Neural cell (in vitro differentiated cells): ENCODE data around the gene NCOA3. TPM values are rescaled to one million over a fixed set of nuclear protein-coding genes. Genes with fewer than 3 reads are reported as not detected.

Source experiments
- H2AFZ ChIP-seq: fragments of 200-600, 300-800 bp; sonication (generic), shearing (Covaris generic); 2 replicates; pipeline ENCODE4 v1.6.0; 2014; ENCODE audit warnings: low read depth, mild to moderate bottlenecking, antibody characterized with exemption, low read length, moderate library complexity
- H3F3A ChIP-seq: fragments of 200-600 bp; shearing (Covaris generic); 2 replicates; pipeline ENCODE4 v1.6.1; 2016; ENCODE audit warnings: mild to moderate bottlenecking, moderate library complexity, mixed read lengths, antibody characterized with exemption, low read length; ENCODE audit not compliant: insufficient read depth, poor library complexity, severe bottlenecking
- H3K27ac ChIP-seq: fragments of 200-600, 300-800 bp; sonication (generic), shearing (Covaris generic); 2 replicates; pipeline ENCODE4 v1.5.1; 2014; ENCODE audit warnings: mild to moderate bottlenecking, low read length, moderate library complexity
- H3K27me3 ChIP-seq: fragments of 300-800, 200-600 bp; sonication (generic), shearing (Covaris generic); 2 replicates; pipeline ENCODE4 v1.6.0; 2014; ENCODE audit warnings: mild to moderate bottlenecking, low read depth, low read length, moderate library complexity; ENCODE audit not compliant: insufficient read depth
- H3K36me3 ChIP-seq: fragments of 300-800, 200-600 bp; sonication (generic), shearing (Covaris generic); 2 replicates; pipeline ENCODE4 v1.5.1; 2014; ENCODE audit warnings: mild to moderate bottlenecking, antibody characterized with exemption, low read length, moderate library complexity; ENCODE audit not compliant: insufficient read depth
- H3K4me2 ChIP-seq: fragments of 300-800, 200-600 bp; sonication (generic), shearing (Covaris generic); 2 replicates; pipeline ENCODE4 v1.6.0; 2014; ENCODE audit warnings: mild to moderate bottlenecking, low read length
- H3K4me3 ChIP-seq: fragments of 300-800, 200-600 bp; sonication (generic), shearing (Covaris generic); 2 replicates; pipeline ENCODE4 v1.5.1; 2014; ENCODE audit warnings: mild to moderate bottlenecking, low read length, moderate library complexity
- H3K79me2 ChIP-seq: fragments of 200-600 bp; shearing (Covaris generic); replicated peaks from 2 replicates; pipeline ENCODE4 v1.6.0; 2014; ENCODE audit warnings: mild to moderate bottlenecking, low read length, moderate library complexity; ENCODE audit not compliant: insufficient read depth
- H3K9ac ChIP-seq: fragments of 300-800, 200-600 bp; sonication (generic), shearing (Covaris generic); 2 replicates; pipeline ENCODE4 v1.6.1; 2016; ENCODE audit warnings: mild to moderate bottlenecking, low read length, mixed read lengths
- H3K9me2 ChIP-seq: fragments of 200-600 bp; shearing (Covaris generic); 2 replicates; pipeline ENCODE4 v1.6.1; 2016; ENCODE audit warnings: mild to moderate bottlenecking, low read length, mixed read lengths; ENCODE audit not compliant: insufficient read depth
- H3K9me3 ChIP-seq: fragments of 200-600, 300-800 bp; sonication (generic), shearing (Covaris generic); 2 replicates; pipeline ENCODE4 v1.6.1; 2016; ENCODE audit warnings: mild to moderate bottlenecking, mixed run types, low read length, moderate library complexity, mixed read lengths
- H4K20me1 ChIP-seq: fragments of 200-600 bp; shearing (Covaris generic); 2 replicates; pipeline ENCODE4 v1.6.1; 2016; ENCODE audit warnings: mild to moderate bottlenecking, mixed run types; ENCODE audit not compliant: insufficient read depth
- CTCF ChIP-seq: fragments of 450-650 bp; IDR thresholded peaks from 2 replicates; pipeline ENCODE4 v1.5.1; 2014; ENCODE audit warnings: antibody characterized with exemption, mild to moderate bottlenecking, moderate library complexity; ENCODE audit not compliant: poor library complexity, severe bottlenecking
- EP300 ChIP-seq: fragments of 450-650 bp; conservative IDR thresholded peaks from 2 replicates; pipeline ENCODE4 v1.6.1; 2014; ENCODE audit warnings: antibody characterized with exemption, mild to moderate bottlenecking, moderate library complexity; ENCODE audit not compliant: poor library complexity, severe bottlenecking
- EZH2 ChIP-seq: fragments of 200-600, 300-800 bp; shearing (Covaris generic), sonication (generic); IDR thresholded peaks from 2 replicates; pipeline ENCODE4 v1.6.1; 2014; ENCODE audit warnings: antibody characterized with exemption, low read length, borderline replicate concordance, mild to moderate bottlenecking; ENCODE audit not compliant: insufficient read depth, poor library complexity, severe bottlenecking
- MXI1 ChIP-seq: fragments of 450-650 bp; conservative IDR thresholded peaks from 2 replicates; pipeline ENCODE4 v1.6.1; 2014; ENCODE audit warnings: antibody characterized with exemption, mild to moderate bottlenecking; ENCODE audit not compliant: poor library complexity, severe bottlenecking
- POLR2AphosphoS5 ChIP-seq: IDR thresholded peaks from 2 replicates; pipeline ENCODE4 v1.6.1; 2012
- RAD21 ChIP-seq: fragments of 450-650 bp; conservative IDR thresholded peaks from 2 replicates; pipeline ENCODE4 v1.6.1; 2014; ENCODE audit warnings: antibody characterized with exemption, mild to moderate bottlenecking, moderate library complexity
- SMC3 ChIP-seq: fragments of 450-650 bp; conservative IDR thresholded peaks from 2 replicates; pipeline ENCODE4 v1.6.1; 2014; ENCODE audit warnings: antibody characterized with exemption, mild to moderate bottlenecking, moderate library complexity; ENCODE audit not compliant: poor library complexity
- TAF1 ChIP-seq: IDR thresholded peaks from 2 replicates; pipeline ENCODE4 v1.6.1; 2012; ENCODE audit warnings: low read depth
- polyA plus RNA-seq: library from polyadenylated mRNA; depleted of rRNA; stranded (reverse); fragments of >200 nt; gene quantifications from 2 replicates; pipeline ENCODE4 v1.2.3, GENCODE V29; 2014
- TF ChIP-seq, protein P1 (sequence below): IDR thresholded peaks from 2 replicates; pipeline ENCODE4 v1.6.1; 2012; ENCODE audit warnings: borderline replicate concordance

NCOA3 gene
- polyA plus RNA-seq, 1 donor from 2014 or later = 14.2 TPM

GRCh38 chr20:47675190-47676142, 173.8 kb downstream of the NCOA3 start:
- H3K4me3 ChIP-seq = no peak overlapping the region
- no peaks in the 10 kb centered on the region for H3F3A ChIP-seq
- H2AFZ ChIP-seq = no peak overlapping the region
- no peaks in the 10 kb centered on the region for H3K9me3 ChIP-seq
- no peaks in the 10 kb centered on the region for H3K9me2 ChIP-seq
- H3K4me2 ChIP-seq = no peak overlapping the region
- no peaks in the 10 kb centered on the region for H3K79me2 ChIP-seq
- TF ChIP-seq POLR2AphosphoS5 = no peak
- no peak for TF ChIP-seq TAF1
- no peak for TF ChIP-seq SMC3
- TF ChIP-seq CTCF = no peak
- TF ChIP-seq EP300 = no peak
- no peak for TF ChIP-seq EZH2
- no peak overlapping the region for H3K27ac ChIP-seq
- H3K36me3 ChIP-seq = no peaks in the 10 kb centered on the region
- H4K20me1 ChIP-seq = no peaks in the 10 kb centered on the region
- no peaks in the 10 kb centered on the region for H3K27me3 ChIP-seq
- no peak overlapping the region for H3K9ac ChIP-seq

GRCh38 chr20:47676219-47676721, 174.6 kb downstream of the NCOA3 start:
- Histone ChIP-seq H3K9me2 (no peaks in the 10 kb centered on the region), H3K9ac (no peak overlapping the region), H3K4me3 (no peak overlapping the region), H2AFZ (no peak overlapping the region), H4K20me1 (no peaks in the 10 kb centered on the region), H3K27me3 (no peaks in the 10 kb centered on the region), H3K27ac (no peak overlapping the region), H3K36me3 (no peaks in the 10 kb centered on the region), H3F3A (no peaks in the 10 kb centered on the region), H3K4me2 (no peak overlapping the region), H3K9me3 (no peaks in the 10 kb centered on the region), H3K79me2 (no peaks in the 10 kb centered on the region)
- TF ChIP-seq POLR2AphosphoS5 (no peak), RAD21 (no peak), EZH2 (no peak), MXI1 (no peak), TAF1 (no peak), SMC3 (no peak), EP300 (no peak), CTCF (no peak)
- TF ChIP-seq, protein P1, sequence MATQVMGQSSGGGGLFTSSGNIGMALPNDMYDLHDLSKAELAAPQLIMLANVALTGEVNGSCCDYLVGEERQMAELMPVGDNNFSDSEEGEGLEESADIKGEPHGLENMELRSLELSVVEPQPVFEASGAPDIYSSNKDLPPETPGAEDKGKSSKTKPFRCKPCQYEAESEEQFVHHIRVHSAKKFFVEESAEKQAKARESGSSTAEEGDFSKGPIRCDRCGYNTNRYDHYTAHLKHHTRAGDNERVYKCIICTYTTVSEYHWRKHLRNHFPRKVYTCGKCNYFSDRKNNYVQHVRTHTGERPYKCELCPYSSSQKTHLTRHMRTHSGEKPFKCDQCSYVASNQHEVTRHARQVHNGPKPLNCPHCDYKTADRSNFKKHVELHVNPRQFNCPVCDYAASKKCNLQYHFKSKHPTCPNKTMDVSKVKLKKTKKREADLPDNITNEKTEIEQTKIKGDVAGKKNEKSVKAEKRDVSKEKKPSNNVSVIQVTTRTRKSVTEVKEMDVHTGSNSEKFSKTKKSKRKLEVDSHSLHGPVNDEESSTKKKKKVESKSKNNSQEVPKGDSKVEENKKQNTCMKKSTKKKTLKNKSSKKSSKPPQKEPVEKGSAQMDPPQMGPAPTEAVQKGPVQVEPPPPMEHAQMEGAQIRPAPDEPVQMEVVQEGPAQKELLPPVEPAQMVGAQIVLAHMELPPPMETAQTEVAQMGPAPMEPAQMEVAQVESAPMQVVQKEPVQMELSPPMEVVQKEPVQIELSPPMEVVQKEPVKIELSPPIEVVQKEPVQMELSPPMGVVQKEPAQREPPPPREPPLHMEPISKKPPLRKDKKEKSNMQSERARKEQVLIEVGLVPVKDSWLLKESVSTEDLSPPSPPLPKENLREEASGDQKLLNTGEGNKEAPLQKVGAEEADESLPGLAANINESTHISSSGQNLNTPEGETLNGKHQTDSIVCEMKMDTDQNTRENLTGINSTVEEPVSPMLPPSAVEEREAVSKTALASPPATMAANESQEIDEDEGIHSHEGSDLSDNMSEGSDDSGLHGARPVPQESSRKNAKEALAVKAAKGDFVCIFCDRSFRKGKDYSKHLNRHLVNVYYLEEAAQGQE = no peak
